Measurements from ENCODE around the gene ATP6V1G3.

- TF ChIP-seq CTCF (IDR thresholded peaks at IDR 0.05) (no peak), POLR2A (IDR thresholded peaks at IDR 0.05) (no peak), POLR2AphosphoS5 (IDR thresholded peaks at IDR 0.05) (no peak)
These were observed 18.9 kb upstream of the ATP6V1G3 start for GRCh38 chr1:198559362-198559761.
